ENCODE results near the gene TBX18. TPM values are rescaled to one million over a fixed set of nuclear protein-coding genes. Genes with fewer than 3 reads are reported as not detected.

The TBX18 gene
- polyA plus RNA-seq, 1 experiment, result 0.69 TPM

GRCh38 chr6:84748376-84748775, 16.0 kb downstream of the TBX18 start:
- H3K9me3 ChIP-seq (ENCODE audit: control insufficient read depth, insufficient read depth, low read length), result no peaks in the 10 kb centered on the region
- CTCF ChIA-PET, result interaction anchor here (0.5 to 0.7 kb wide), 2 partner anchors 20 to 22 kb away, joined by 3 to 4 read pairs; no protein-coding TSS in a partner anchor
- POLR2A ChIA-PET, result interaction anchor here (0.6 kb wide), 1 partner anchor 11 kb away, joined by 3 read pairs; no protein-coding TSS in a partner anchor
- H3K27me3 ChIP-seq (ENCODE audit: control insufficient read depth, insufficient read depth, low read length), result peaks cover 3% of the 10 kb centered on the region
- no peak overlapping the region for H3K4me3 ChIP-seq (ENCODE audit: low read depth, low read length)
- TF ChIP-seq, protein P1, sequence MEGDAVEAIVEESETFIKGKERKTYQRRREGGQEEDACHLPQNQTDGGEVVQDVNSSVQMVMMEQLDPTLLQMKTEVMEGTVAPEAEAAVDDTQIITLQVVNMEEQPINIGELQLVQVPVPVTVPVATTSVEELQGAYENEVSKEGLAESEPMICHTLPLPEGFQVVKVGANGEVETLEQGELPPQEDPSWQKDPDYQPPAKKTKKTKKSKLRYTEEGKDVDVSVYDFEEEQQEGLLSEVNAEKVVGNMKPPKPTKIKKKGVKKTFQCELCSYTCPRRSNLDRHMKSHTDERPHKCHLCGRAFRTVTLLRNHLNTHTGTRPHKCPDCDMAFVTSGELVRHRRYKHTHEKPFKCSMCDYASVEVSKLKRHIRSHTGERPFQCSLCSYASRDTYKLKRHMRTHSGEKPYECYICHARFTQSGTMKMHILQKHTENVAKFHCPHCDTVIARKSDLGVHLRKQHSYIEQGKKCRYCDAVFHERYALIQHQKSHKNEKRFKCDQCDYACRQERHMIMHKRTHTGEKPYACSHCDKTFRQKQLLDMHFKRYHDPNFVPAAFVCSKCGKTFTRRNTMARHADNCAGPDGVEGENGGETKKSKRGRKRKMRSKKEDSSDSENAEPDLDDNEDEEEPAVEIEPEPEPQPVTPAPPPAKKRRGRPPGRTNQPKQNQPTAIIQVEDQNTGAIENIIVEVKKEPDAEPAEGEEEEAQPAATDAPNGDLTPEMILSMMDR (IDR thresholded peaks at IDR 0.05; ENCODE audit: low read depth, low read length), result no peak
- DNase-seq (ENCODE audit: low read depth, low spot score), result no peak
- H3K27ac ChIP-seq (ENCODE audit: low read depth, low read length), result no peak overlapping the region

DNA sequence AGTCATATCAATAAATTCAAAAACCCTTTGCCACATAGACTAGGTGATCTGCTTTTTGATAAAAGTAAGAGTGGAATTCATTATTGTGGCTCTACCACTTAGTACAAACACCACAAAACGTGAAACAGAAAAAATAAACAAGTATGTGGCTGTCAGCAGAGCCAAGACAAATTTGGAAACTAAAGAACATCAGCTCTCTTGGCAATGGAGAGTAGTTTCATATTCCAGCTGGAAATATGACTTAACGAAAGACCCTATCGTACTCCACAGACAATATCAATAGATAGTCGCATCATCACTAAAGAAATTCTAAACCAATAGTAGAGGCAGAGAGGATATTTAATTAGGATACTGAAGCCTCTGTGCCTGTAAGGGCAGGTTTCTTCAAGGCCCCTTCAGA, 20.8 kb downstream of the TBX18 start:
- Histone ChIP-seq H3K4me3 (ENCODE audit: low read depth, low read length) (no peak overlapping the region), H3K27ac (ENCODE audit: low read depth, low read length) (no peak overlapping the region), H3K27me3 (ENCODE audit: control insufficient read depth, insufficient read depth, low read length) (peaks cover 3% of the 10 kb centered on the region), H3K9me3 (ENCODE audit: control insufficient read depth, insufficient read depth, low read length) (no peaks in the 10 kb centered on the region)
- ChIA-PET CTCF (no interaction called here), POLR2A (no interaction called here)
- TF ChIP-seq, protein P1 (IDR thresholded peaks at IDR 0.05; ENCODE audit: low read depth, low read length), result no peak
- no peak for DNase-seq (ENCODE audit: low read depth, low spot score)

DNA sequence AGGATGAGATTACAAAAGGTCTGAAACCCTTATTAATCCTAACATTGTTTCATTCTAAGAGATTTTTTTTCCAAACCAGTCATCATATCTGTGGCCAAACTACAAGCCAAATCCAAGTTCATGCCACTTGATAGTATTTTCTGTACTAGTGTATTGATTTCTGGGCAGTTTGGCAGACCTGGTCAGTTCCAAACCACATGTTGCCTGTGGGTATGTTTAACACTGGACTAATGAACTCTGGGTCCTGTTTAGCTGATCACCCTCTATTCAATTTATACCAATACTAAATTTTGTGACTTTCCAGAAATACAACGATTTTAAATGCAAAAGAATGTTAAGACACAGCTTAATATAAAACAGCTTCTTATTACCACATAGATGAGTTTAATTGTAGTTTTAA, 24.0 kb downstream of the TBX18 start:
- POLR2A ChIA-PET, result no interaction called here
- H3K9me3 ChIP-seq (ENCODE audit: control insufficient read depth, insufficient read depth, low read length), result no peaks in the 10 kb centered on the region
- TF ChIP-seq, protein P1 (IDR thresholded peaks at IDR 0.05; ENCODE audit: low read depth, low read length), result no peak
- no peak overlapping the region for H3K27ac ChIP-seq (ENCODE audit: low read depth, low read length)
- CTCF ChIA-PET, result no interaction called here
- DNase-seq (ENCODE audit: low read depth, low spot score), result no peak
- H3K27me3 ChIP-seq (ENCODE audit: control insufficient read depth, insufficient read depth, low read length), result no peaks in the 10 kb centered on the region
- no peak overlapping the region for H3K4me3 ChIP-seq (ENCODE audit: low read depth, low read length)

DNA sequence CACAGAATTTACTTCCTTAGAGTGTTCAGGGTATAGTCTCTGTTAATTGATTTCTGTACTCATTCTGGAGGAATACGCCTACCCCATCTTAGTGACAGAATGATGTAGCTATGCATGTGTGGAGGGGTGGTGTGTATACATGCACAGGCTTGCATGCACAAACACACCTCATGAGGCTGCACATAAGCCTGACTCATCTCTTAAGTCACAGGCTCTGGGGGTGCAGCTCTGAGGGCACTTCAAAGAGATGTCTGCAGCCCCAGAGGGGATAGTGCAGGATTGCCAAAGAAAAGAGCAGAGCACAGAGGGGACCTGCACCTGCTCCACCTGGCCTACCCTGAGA, 24.6 kb downstream of the TBX18 start:
- no peak overlapping the region for H3K4me3 ChIP-seq (ENCODE audit: low read depth, low read length)
- DNase-seq (ENCODE audit: low read depth, low spot score), result no peak
- no peaks in the 10 kb centered on the region for H3K27me3 ChIP-seq (ENCODE audit: control insufficient read depth, insufficient read depth, low read length)
- TF ChIP-seq, protein P1 (IDR thresholded peaks at IDR 0.05; ENCODE audit: low read depth, low read length), result no peak
- ChIA-PET CTCF (no interaction called here), POLR2A (no interaction called here)
- no peak overlapping the region for H3K27ac ChIP-seq (ENCODE audit: low read depth, low read length)
- H3K9me3 ChIP-seq (ENCODE audit: control insufficient read depth, insufficient read depth, low read length), result no peaks in the 10 kb centered on the region

GRCh38 chr6:84738996-84739865, 25.2 kb downstream of the TBX18 start:
- Histone ChIP-seq H3K9me3 (ENCODE audit: control insufficient read depth, insufficient read depth, low read length) (no peaks in the 10 kb centered on the region), H3K27ac (ENCODE audit: low read depth, low read length) (no peak overlapping the region), H3K27me3 (ENCODE audit: control insufficient read depth, insufficient read depth, low read length) (no peaks in the 10 kb centered on the region), H3K4me3 (ENCODE audit: low read depth, low read length) (no peak overlapping the region)
- DNase-seq (ENCODE audit: low read depth, low spot score), result no peak
- ChIA-PET POLR2A (no interaction called here), CTCF (no interaction called here)
- TF ChIP-seq, protein P1 (IDR thresholded peaks at IDR 0.05; ENCODE audit: low read depth, low read length), result no peak

All from AG04450 (cell line).